ENCODE measurements around the gene LRRC3C.

- TF ChIP-seq CTCF (IDR thresholded peaks at IDR 0.05) (no peak), POLR2A (IDR thresholded peaks at IDR 0.05) (no peak), POLR2AphosphoS5 (IDR thresholded peaks at IDR 0.05) (no peak)
These were observed 8.3 kb upstream of the LRRC3C start for GRCh38 chr17:39919087-39919683.
